Endothelial cell of umbilical vein (primary cell): ENCODE results near the gene GAL3ST2. TPM values are rescaled to one million over a fixed set of nuclear protein-coding genes. Genes with fewer than 3 reads are reported as not detected.

Source experiments
- BruUV-seq: library from RNA; stranded (reverse); fragments of 400-500 nt; replicated peaks from 2 replicates; lab custom pipeline; 2021; lab: Mats Ljungman, UMichigan
- CTCF ChIA-PET: fragments of 300-600, 350-600 bp; sonication (Branson Sonifier 250); formaldehyde crosslinking; loops from one replicate; lab custom pipeline; 2021; ENCODE audit warnings: antibody characterized with exemption, inconsistent platforms; lab: Charles Lee
- POLR2A ChIA-PET: fragments of 300-600, 350-600 bp; sonication (Branson Sonifier 250); formaldehyde crosslinking; loops from one replicate; lab custom pipeline; 2021; ENCODE audit warnings: antibody characterized with exemption, inconsistent platforms; lab: Charles Lee
- DNase-seq: peaks from one replicate; pipeline ENCODE4 v3.0.0-alpha.2; 2011; ENCODE audit warnings: low read depth, low spot score
- FAIRE-seq: peaks from 2 replicates; lab custom pipeline; 2011; peaks lifted over from hg19 to GRCh38; lab: Jason Lieb, UNC
- H2AFZ ChIP-seq: 2 replicates; pipeline ENCODE4 v1.6.0; 2012; ENCODE audit warnings: low read depth, low read length, control low read depth, inconsistent platforms
- H3K27ac ChIP-seq: 2 replicates; pipeline ENCODE4 v1.5.1; 2011; ENCODE audit warnings: low read depth, mild to moderate bottlenecking, control low read depth, low read length, moderate library complexity; ENCODE audit not compliant: insufficient read depth
- H3K27me3 ChIP-seq, 2 experiments: 2 replicates each; pipeline versions ENCODE4 v1.6.0 to v1.6.1; 2011; ENCODE audit warnings: low read length in 2 of 2, mixed read lengths in 1 of 2; ENCODE audit not compliant: control insufficient read depth in 2 of 2, insufficient read depth in 2 of 2
- H3K36me3 ChIP-seq, 2 experiments: 2 replicates in 1 of 2; 3 replicates in 1 of 2; pipeline ENCODE4 v1.5.1; 2011; ENCODE audit warnings: low read length in 2 of 2, mild to moderate bottlenecking in 1 of 2, moderate library complexity in 1 of 2; ENCODE audit not compliant: control insufficient read depth in 2 of 2, insufficient read depth in 2 of 2; ENCODE audit errors: extremely low read depth in 1 of 2
- H3K4me1 ChIP-seq: 3 replicates; pipeline ENCODE4 v1.5.1; 2011; ENCODE audit warnings: mild to moderate bottlenecking, low read length; ENCODE audit not compliant: control insufficient read depth, insufficient read depth; ENCODE audit errors: extremely low read depth
- H3K4me2 ChIP-seq: 2 replicates; pipeline ENCODE4 v1.6.1; 2011; ENCODE audit warnings: low read length, control low read depth, mixed read lengths; ENCODE audit not compliant: insufficient read depth
- H3K4me3 ChIP-seq, 3 experiments: fragments of 200-600 bp in 1 of 3; sonication (generic), shearing (Covaris generic) in 1 of 3; replicated peaks in 1 of 3; 2 replicates each; pipeline ENCODE4 v1.5.1; 2011 to 2016; ENCODE audit warnings: control low read depth in 3 of 3, low read length in 3 of 3, mild to moderate bottlenecking in 2 of 3, inconsistent platforms in 1 of 3, low read depth in 1 of 3, moderate library complexity in 1 of 3; ENCODE audit not compliant: insufficient read depth in 1 of 3
- H3K79me2 ChIP-seq: 2 replicates; pipeline ENCODE4 v1.6.0; 2012; ENCODE audit warnings: low read length, inconsistent platforms; ENCODE audit not compliant: control insufficient read depth, insufficient read depth
- H3K9ac ChIP-seq: replicated peaks from 2 replicates; pipeline ENCODE3; 2011; ENCODE audit warnings: low read length, control low read depth; ENCODE audit not compliant: insufficient read depth; ENCODE audit errors: extremely low read depth
- H3K9me1 ChIP-seq: replicated peaks from 3 replicates; pipeline ENCODE4 v1.6.0; 2011; ENCODE audit warnings: mild to moderate bottlenecking, low read length; ENCODE audit not compliant: control insufficient read depth, insufficient read depth; ENCODE audit errors: extremely low read depth
- H3K9me3 ChIP-seq: replicated peaks from 2 replicates; pipeline ENCODE4 v1.5.1; 2012; ENCODE audit warnings: low read length, inconsistent platforms; ENCODE audit not compliant: control insufficient read depth, insufficient read depth
- H4K20me1 ChIP-seq: replicated peaks from 2 replicates; pipeline ENCODE3; 2011; ENCODE audit warnings: mild to moderate bottlenecking, low read length; ENCODE audit not compliant: control insufficient read depth, insufficient read depth; ENCODE audit errors: extremely low read depth
- EZH2 ChIP-seq: IDR thresholded peaks from 2 replicates; pipeline ENCODE4 v1.6.1; 2012; ENCODE audit warnings: borderline replicate concordance, low read depth, mild to moderate bottlenecking, moderate library complexity, low read length, inconsistent platforms; ENCODE audit not compliant: severe bottlenecking
- FOS ChIP-seq: IDR thresholded peaks from 2 replicates; pipeline ENCODE4 v1.6.1; 2011; ENCODE audit warnings: mild to moderate bottlenecking, low read length, moderate library complexity, borderline replicate concordance; ENCODE audit not compliant: insufficient read depth
- GATA2 ChIP-seq: IDR thresholded peaks from 2 replicates; pipeline ENCODE4 v1.7.0; 2011; ENCODE audit warnings: low read depth, mild to moderate bottlenecking, moderate library complexity, mixed read lengths, low read length; ENCODE audit not compliant: insufficient read length, insufficient read depth
- JUN ChIP-seq: IDR thresholded peaks from 2 replicates; pipeline ENCODE4 v1.6.1; 2011; ENCODE audit warnings: borderline replicate concordance, low read depth; ENCODE audit not compliant: insufficient read length, insufficient read depth
- MAX ChIP-seq: IDR thresholded peaks from 2 replicates; pipeline ENCODE4 v1.6.1; 2011; ENCODE audit not compliant: insufficient read depth, insufficient read length
- MYC ChIP-seq: IDR thresholded peaks from one replicate; pipeline ENCODE4 v1.6.1; 2011; ENCODE audit warnings: mild to moderate bottlenecking, low read depth, low read length
- POLR2A ChIP-seq: IDR thresholded peaks from 2 replicates; pipeline ENCODE4 v1.6.1; 2012; ENCODE audit warnings: low read depth, mild to moderate bottlenecking, control low read depth, low read length
- POLR2AphosphoS5 ChIP-seq: IDR thresholded peaks from 2 replicates; pipeline ENCODE4 v1.6.1; 2012; ENCODE audit warnings: low read depth, mild to moderate bottlenecking, control low read depth, low read length, moderate library complexity; ENCODE audit not compliant: insufficient read depth
- dilution Hi-C: fragments of 300-500 bp; cut with MboI; formaldehyde crosslinking; loops from one replicate; pipeline ENCODE4 v1.15.0; 2019; ENCODE audit warnings: low sequenced_read_pairs; ENCODE audit not compliant: extremely low pct_ligation_motif_present
- intact Hi-C: fragments of 100-400 bp; cut with micrococcal nuclease; formaldehyde crosslinking; loops from one replicate; pipeline ENCODE4 v1.10.0; 2022
- polyA plus RNA-seq, 4 experiments: library from polyadenylated mRNA; depleted of rRNA in 3 of 4; stranded (reverse) in 3 of 4; unstranded in 1 of 4; fragments of >200 nt; gene quantifications; 2 replicates each; pipeline versions ENCODE4 v1.2.1 to v1.2.3, GENCODE V29; 2011 to 2012; ENCODE audit warnings: missing spikeins in 1 of 4
- total RNA-seq: library from RNA; stranded (reverse); gene quantifications from 2 replicates; pipeline ENCODE4 v1.2.3, GENCODE V29; 2021
- TF ChIP-seq, protein P1 (sequence below), 2 donors: IDR thresholded peaks; 1 replicate in 1 of 2; 2 replicates in 1 of 2; pipeline ENCODE4 v1.5.1; 2011; ENCODE audit warnings: low read length in 2 of 2, mild to moderate bottlenecking in 2 of 2, moderate library complexity in 2 of 2, control low read depth in 1 of 2, inconsistent platforms in 1 of 2, low read depth in 1 of 2; ENCODE audit not compliant: insufficient read depth in 1 of 2; ENCODE audit errors: extremely low read depth in 1 of 2

Gene GAL3ST2
- total and polyA plus RNA-seq, 2 donors (not counting 3 experiments of a cell fraction or from before 2014, with no cell fraction given), result not detected

DNA sequence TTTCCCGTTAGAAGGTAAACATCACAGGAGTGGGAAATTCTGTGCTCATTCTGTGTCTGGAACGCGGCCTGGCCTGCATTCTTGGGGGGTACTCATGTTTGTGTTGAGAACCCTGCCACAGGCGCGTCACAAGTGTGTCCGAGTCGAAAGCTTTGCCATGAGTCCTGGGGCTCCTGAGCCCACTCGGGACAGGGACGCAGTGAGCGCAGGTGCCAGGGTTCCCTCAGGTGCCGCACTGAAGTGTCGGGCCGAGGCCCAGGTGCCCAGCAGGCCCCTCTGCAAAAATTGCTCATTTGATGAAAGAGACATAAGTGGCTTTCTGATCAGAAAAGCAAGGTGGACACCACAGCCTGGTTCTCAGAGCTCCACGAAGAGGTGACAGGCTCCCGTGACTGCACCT is 37.4 kb upstream of the GAL3ST2 start:
- no peaks in the 10 kb centered on the region for H3K27me3 ChIP-seq
- ChIA-PET POLR2A (no interaction called here), CTCF (interaction anchor here (1.1 to 1.2 kb wide), 2 partner anchors 129 to 139 kb away, joined by 3 read pairs; no protein-coding TSS in a partner anchor)
- H3K79me2 ChIP-seq, result no peaks in the 10 kb centered on the region
- peaks cover 10% of the 10 kb centered on the region for H3K4me1 ChIP-seq
- H3K4me3 ChIP-seq, result no peak overlapping the region
- TF ChIP-seq FOS (no peak), MAX (no peak), MYC (no peak), GATA2 (no peak), JUN (no peak), POLR2AphosphoS5 (no peak), POLR2A (no peak), EZH2 (no peak)
- TF ChIP-seq, protein P1, sequence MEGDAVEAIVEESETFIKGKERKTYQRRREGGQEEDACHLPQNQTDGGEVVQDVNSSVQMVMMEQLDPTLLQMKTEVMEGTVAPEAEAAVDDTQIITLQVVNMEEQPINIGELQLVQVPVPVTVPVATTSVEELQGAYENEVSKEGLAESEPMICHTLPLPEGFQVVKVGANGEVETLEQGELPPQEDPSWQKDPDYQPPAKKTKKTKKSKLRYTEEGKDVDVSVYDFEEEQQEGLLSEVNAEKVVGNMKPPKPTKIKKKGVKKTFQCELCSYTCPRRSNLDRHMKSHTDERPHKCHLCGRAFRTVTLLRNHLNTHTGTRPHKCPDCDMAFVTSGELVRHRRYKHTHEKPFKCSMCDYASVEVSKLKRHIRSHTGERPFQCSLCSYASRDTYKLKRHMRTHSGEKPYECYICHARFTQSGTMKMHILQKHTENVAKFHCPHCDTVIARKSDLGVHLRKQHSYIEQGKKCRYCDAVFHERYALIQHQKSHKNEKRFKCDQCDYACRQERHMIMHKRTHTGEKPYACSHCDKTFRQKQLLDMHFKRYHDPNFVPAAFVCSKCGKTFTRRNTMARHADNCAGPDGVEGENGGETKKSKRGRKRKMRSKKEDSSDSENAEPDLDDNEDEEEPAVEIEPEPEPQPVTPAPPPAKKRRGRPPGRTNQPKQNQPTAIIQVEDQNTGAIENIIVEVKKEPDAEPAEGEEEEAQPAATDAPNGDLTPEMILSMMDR (IDR thresholded peaks at IDR 0.05; ENCODE audit: extremely low read depth in 1 of 2, insufficient read depth in 1 of 2, low read depth in 1 of 2, low read length in 2 of 2), result no peak
- no peak overlapping the region for H3K27ac ChIP-seq
- no peak overlapping the region for H3K9ac ChIP-seq
- H2AFZ ChIP-seq, result no peak overlapping the region
- no peaks in the 10 kb centered on the region for H4K20me1 ChIP-seq
- H3K9me1 ChIP-seq, result no peaks in the 10 kb centered on the region
- dilution Hi-C loops (no loop called here), intact Hi-C loops (loop anchor here (5.0 kb wide), 1 partner anchor 382 kb away; the partner anchor contains the start of gene FARP2)
- no TSS peak for BruUV-seq
- DNase-seq (no peak), FAIRE-seq (no peak)
- no peak overlapping the region for H3K4me2 ChIP-seq
- no peaks in the 10 kb centered on the region for H3K9me3 ChIP-seq
- H3K36me3 ChIP-seq, result peaks cover 2 to 7% of the 10 kb centered on the region in 2 experiments
